Fibroblast of lung (primary cell): ENCODE data around the gene CHD6. TPM values are rescaled to one million over a fixed set of nuclear protein-coding genes. Genes with fewer than 3 reads are reported as not detected.

Source experiments
- DNase-seq, 2 donors: peaks; one replicate each; pipeline versions ENCODE4 v3.0.0 to v3.0.0-alpha.2; 2010; ENCODE audit warnings: low read depth in 2 of 2
- H2AFZ ChIP-seq: 2 replicates; pipeline ENCODE4 v1.5.1; 2012; ENCODE audit warnings: low read length, control low read depth, inconsistent platforms
- H3K27ac ChIP-seq: 2 replicates; pipeline ENCODE4 v1.5.1; 2011; ENCODE audit warnings: low read length, control low read depth; ENCODE audit not compliant: insufficient read depth
- H3K27me3 ChIP-seq: 2 replicates; pipeline ENCODE4 v1.5.1; 2011; ENCODE audit warnings: mild to moderate bottlenecking, low read length; ENCODE audit not compliant: control insufficient read depth, insufficient read depth
- H3K36me3 ChIP-seq: 2 replicates; pipeline ENCODE4 v1.5.1; 2011; ENCODE audit warnings: low read length; ENCODE audit not compliant: control insufficient read depth, insufficient read depth
- H3K4me1 ChIP-seq: 2 replicates; pipeline ENCODE4 v1.5.1; 2011; ENCODE audit warnings: low read length; ENCODE audit not compliant: control insufficient read depth, insufficient read depth; ENCODE audit errors: extremely low read depth
- H3K4me2 ChIP-seq: 2 replicates; pipeline ENCODE4 v1.5.1; 2011; ENCODE audit warnings: low read length, control low read depth; ENCODE audit not compliant: insufficient read depth; ENCODE audit errors: extremely low read depth
- H3K4me3 ChIP-seq, 4 experiments: fragments of 200-600 bp in 1 of 4; sonication (generic) in 1 of 4; replicated peaks in 1 of 4; 2 replicates each; pipeline ENCODE4 v1.5.1; 2011 to 2016; ENCODE audit warnings: low read length in 4 of 4, low read depth in 3 of 4, mild to moderate bottlenecking in 3 of 4, control low read depth in 2 of 4, inconsistent platforms in 1 of 4, mixed read lengths in 1 of 4; ENCODE audit not compliant: insufficient read depth in 1 of 4; ENCODE audit errors: control extremely low read depth in 1 of 4
- H3K79me2 ChIP-seq: 2 replicates; pipeline ENCODE4 v1.5.1; 2012; ENCODE audit warnings: mild to moderate bottlenecking, low read length, inconsistent platforms; ENCODE audit not compliant: control insufficient read depth, insufficient read depth
- H3K9ac ChIP-seq: 2 replicates; pipeline ENCODE4 v1.5.1; 2011; ENCODE audit warnings: mild to moderate bottlenecking, low read length, control low read depth; ENCODE audit not compliant: insufficient read depth
- H3K9me3 ChIP-seq: 2 replicates; pipeline ENCODE4 v1.5.1; 2012; ENCODE audit warnings: low read depth, low read length; ENCODE audit not compliant: control insufficient read depth, insufficient read depth
- H4K20me1 ChIP-seq: 2 replicates; pipeline ENCODE4 v1.5.1; 2011; ENCODE audit warnings: low read length; ENCODE audit not compliant: control insufficient read depth, insufficient read depth; ENCODE audit errors: extremely low read depth
- EZH2 ChIP-seq: IDR thresholded peaks from 2 replicates; pipeline ENCODE4 v1.5.1; 2012; ENCODE audit warnings: low read length, control low read depth, mild to moderate bottlenecking; ENCODE audit errors: missing control alignments
- polyA plus RNA-seq, 2 donors: library from polyadenylated mRNA; depleted of rRNA in 1 of 2; stranded (reverse) in 1 of 2; unstranded in 1 of 2; fragments of >200 nt; gene quantifications; 2 replicates each; pipeline ENCODE4 v1.2.1, GENCODE V29; 2011 to 2012; ENCODE audit warnings: missing spikeins in 1 of 2
- total RNA-seq: library from RNA; depleted of rRNA; stranded (reverse); fragments of >200 nt; gene quantifications from 2 replicates; pipeline ENCODE4 v1.2.1, GENCODE V29; 2014
- TF ChIP-seq, protein P1 (sequence below), 2 donors: IDR thresholded peaks in 1 of 2; conservative IDR thresholded peaks in 1 of 2; 1 replicate in 1 of 2; 2 replicates in 1 of 2; pipeline ENCODE4 v1.5.1; 2011 to 2012; ENCODE audit warnings: low read length in 2 of 2, control low read depth in 1 of 2, inconsistent platforms in 1 of 2, low read depth in 1 of 2, mild to moderate bottlenecking in 1 of 2

Gene CHD6
- total and polyA plus RNA-seq, 2 donors (not counting 1 experiment from before 2014, with no cell fraction given): 13.4 to 25.9 TPM

DNA sequence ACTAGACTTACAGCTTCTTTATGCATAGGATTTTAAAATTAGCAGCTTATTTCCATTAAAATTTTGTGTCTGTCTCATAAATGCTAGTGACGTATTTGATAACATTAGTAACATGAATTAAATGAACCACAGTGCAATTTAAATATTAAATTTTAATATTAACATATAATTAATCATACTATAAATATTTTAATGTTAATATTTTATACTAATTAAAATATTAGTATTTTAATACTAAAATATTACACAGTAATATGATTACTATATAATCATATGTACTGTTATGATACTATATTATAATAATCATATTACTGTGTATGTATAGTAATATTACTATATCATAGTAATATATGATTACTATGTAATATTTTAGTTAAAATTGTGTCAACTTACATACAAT is 73.7 kb downstream of the CHD6 start:
- Histone ChIP-seq H3K9me3 (no peaks in the 10 kb centered on the region), H3K4me1 (no peaks in the 10 kb centered on the region), H3K9ac (no peak overlapping the region), H3K4me2 (no peak overlapping the region), H3K79me2 (no peaks in the 10 kb centered on the region), H3K27ac (no peak overlapping the region), H2AFZ (no peak overlapping the region), H4K20me1 (no peaks in the 10 kb centered on the region), H3K4me3 (no peak overlapping the region), H3K27me3 (no peaks in the 10 kb centered on the region), H3K36me3 (no peaks in the 10 kb centered on the region)
- DNase-seq: no peak
- TF ChIP-seq EZH2: no peak

DNA sequence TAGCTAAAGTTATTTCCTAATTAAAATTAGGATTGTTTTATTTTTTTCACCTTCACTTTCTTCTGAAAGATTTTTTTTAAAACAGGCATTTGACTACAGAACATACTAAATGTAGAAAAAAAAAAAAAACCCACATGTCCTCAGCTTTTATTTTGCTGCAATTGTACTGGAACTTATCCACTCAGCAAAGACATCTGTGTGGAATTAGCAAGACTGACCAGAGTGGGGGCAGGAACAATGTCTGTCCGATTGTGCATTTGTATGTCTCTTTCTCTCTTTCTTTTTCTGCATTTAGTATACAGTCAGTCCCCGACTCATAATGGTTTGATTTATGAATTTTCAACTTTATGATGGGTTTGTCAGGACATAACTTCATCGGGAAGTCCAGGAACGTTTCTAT is 77.3 kb downstream of the CHD6 start:
- no peak for TF ChIP-seq EZH2
- TF ChIP-seq, protein P1, sequence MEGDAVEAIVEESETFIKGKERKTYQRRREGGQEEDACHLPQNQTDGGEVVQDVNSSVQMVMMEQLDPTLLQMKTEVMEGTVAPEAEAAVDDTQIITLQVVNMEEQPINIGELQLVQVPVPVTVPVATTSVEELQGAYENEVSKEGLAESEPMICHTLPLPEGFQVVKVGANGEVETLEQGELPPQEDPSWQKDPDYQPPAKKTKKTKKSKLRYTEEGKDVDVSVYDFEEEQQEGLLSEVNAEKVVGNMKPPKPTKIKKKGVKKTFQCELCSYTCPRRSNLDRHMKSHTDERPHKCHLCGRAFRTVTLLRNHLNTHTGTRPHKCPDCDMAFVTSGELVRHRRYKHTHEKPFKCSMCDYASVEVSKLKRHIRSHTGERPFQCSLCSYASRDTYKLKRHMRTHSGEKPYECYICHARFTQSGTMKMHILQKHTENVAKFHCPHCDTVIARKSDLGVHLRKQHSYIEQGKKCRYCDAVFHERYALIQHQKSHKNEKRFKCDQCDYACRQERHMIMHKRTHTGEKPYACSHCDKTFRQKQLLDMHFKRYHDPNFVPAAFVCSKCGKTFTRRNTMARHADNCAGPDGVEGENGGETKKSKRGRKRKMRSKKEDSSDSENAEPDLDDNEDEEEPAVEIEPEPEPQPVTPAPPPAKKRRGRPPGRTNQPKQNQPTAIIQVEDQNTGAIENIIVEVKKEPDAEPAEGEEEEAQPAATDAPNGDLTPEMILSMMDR (conservative IDR thresholded peaks at IDR 0.05 in 1 of 2, IDR thresholded peaks at IDR 0.05 in 1 of 2; ENCODE audit: low read depth in 1 of 2, low read length in 2 of 2): no peak
- Histone ChIP-seq H3K4me3 (no peak overlapping the region), H3K9ac (no peak overlapping the region), H3K79me2 (no peaks in the 10 kb centered on the region), H3K36me3 (no peaks in the 10 kb centered on the region), H3K9me3 (no peaks in the 10 kb centered on the region), H3K27me3 (no peaks in the 10 kb centered on the region), H2AFZ (no peak overlapping the region), H3K27ac (no peak overlapping the region), H3K4me2 (no peak overlapping the region), H4K20me1 (no peaks in the 10 kb centered on the region), H3K4me1 (no peaks in the 10 kb centered on the region)
- DNase-seq: no peak

- no peaks in the 10 kb centered on the region for H3K9me3 ChIP-seq
- no peak overlapping the region for H3K4me2 ChIP-seq
- H3K4me3 ChIP-seq: no peak overlapping the region
- DNase-seq: no peak
- H3K4me1 ChIP-seq: no peaks in the 10 kb centered on the region
- H3K27ac ChIP-seq: no peak overlapping the region
- no peaks in the 10 kb centered on the region for H3K27me3 ChIP-seq
- no peaks in the 10 kb centered on the region for H3K79me2 ChIP-seq
- H3K9ac ChIP-seq: no peak overlapping the region
- H3K36me3 ChIP-seq: no peaks in the 10 kb centered on the region
- TF ChIP-seq EZH2: no peak
- TF ChIP-seq, protein P1 (conservative IDR thresholded peaks at IDR 0.05 in 1 of 2, IDR thresholded peaks at IDR 0.05 in 1 of 2; ENCODE audit: low read depth in 1 of 2, low read length in 2 of 2): no peak
- no peaks in the 10 kb centered on the region for H4K20me1 ChIP-seq
- no peak overlapping the region for H2AFZ ChIP-seq
These were observed 77.7 kb downstream of the CHD6 start for GRCh38 chr20:41540459-41540858.
